B cell (primary cell): ENCODE data around the gene SELENOV.

Experiments
- EZH2 ChIP-seq: IDR thresholded peaks from 2 replicates; pipeline ENCODE4 v1.6.1; 2012; ENCODE audit warnings: borderline replicate concordance, low read depth, mild to moderate bottlenecking, moderate library complexity, low read length; ENCODE audit not compliant: insufficient read depth, poor library complexity, severe bottlenecking
- TF ChIP-seq, protein P1 (sequence below): fragments of 200-600 bp; IDR thresholded peaks from one replicate; pipeline ENCODE4 v1.8.0; 2022; ENCODE audit warnings: antibody characterized with exemption, mild to moderate bottlenecking

DNA sequence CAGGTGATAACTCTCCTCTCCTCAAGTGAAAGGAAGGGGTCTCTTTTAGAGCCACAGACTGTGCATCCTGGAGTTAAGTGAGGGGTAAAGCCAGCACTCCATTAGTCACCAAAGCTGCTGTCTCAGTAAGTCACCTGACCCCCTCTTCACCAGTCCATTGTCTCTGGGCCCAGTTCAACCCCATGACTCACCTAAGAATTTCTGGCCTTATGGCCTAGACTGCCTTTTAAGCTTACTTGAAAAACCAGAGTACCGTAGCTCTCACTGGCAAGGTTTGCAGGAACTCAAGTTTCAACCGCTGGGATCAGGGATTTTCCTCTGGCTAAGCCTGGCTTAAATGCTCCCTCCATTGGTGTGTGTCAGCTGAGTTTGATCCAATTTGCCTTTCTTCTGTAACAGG is 48.5 kb downstream of the SELENOV start:
- TF ChIP-seq EZH2, result no peak
- TF ChIP-seq, protein P1, sequence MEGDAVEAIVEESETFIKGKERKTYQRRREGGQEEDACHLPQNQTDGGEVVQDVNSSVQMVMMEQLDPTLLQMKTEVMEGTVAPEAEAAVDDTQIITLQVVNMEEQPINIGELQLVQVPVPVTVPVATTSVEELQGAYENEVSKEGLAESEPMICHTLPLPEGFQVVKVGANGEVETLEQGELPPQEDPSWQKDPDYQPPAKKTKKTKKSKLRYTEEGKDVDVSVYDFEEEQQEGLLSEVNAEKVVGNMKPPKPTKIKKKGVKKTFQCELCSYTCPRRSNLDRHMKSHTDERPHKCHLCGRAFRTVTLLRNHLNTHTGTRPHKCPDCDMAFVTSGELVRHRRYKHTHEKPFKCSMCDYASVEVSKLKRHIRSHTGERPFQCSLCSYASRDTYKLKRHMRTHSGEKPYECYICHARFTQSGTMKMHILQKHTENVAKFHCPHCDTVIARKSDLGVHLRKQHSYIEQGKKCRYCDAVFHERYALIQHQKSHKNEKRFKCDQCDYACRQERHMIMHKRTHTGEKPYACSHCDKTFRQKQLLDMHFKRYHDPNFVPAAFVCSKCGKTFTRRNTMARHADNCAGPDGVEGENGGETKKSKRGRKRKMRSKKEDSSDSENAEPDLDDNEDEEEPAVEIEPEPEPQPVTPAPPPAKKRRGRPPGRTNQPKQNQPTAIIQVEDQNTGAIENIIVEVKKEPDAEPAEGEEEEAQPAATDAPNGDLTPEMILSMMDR, result no peak
